Suprapubic skin (tissue), 4 donors: Measurements from ENCODE around the gene CRAT. TPM values are rescaled to one million over a fixed set of nuclear protein-coding genes. Genes with fewer than 3 reads are reported as not detected.

Experiments
- DNase-seq, 2 donors: peaks; one replicate each; pipeline ENCODE4 v3.0.0-alpha.2; 2019; ENCODE audit warnings: low spot score in 2 of 2
- H3K27ac ChIP-seq: fragments of 200-600 bp; sonication (generic); one replicate; pipeline ENCODE4 v1.5.1; 2019
- H3K27me3 ChIP-seq: fragments of 200-600 bp; sonication (generic); one replicate; pipeline ENCODE4 v1.5.1; 2019
- H3K36me3 ChIP-seq: fragments of 200-600 bp; sonication (generic); one replicate; pipeline ENCODE4 v1.5.1; 2019
- H3K4me1 ChIP-seq: fragments of 200-600 bp; sonication (generic); one replicate; pipeline ENCODE4 v1.5.1; 2019
- H3K4me3 ChIP-seq: fragments of 200-600 bp; sonication (generic); one replicate; pipeline ENCODE4 v1.5.1; 2019; ENCODE audit warnings: mild to moderate bottlenecking
- H3K9me3 ChIP-seq: fragments of 200-600 bp; sonication (generic); one replicate; pipeline ENCODE4 v1.5.1; 2019
- CTCF ChIP-seq, 2 donors: fragments of 200-600 bp in 1 of 2; fragments of 450-650 bp in 1 of 2; sonication (generic) in 1 of 2; IDR thresholded peaks; one replicate each; pipeline ENCODE4 v1.5.1; 2016 to 2019; ENCODE audit warnings: antibody characterized with exemption in 2 of 2, mild to moderate bottlenecking in 1 of 2, moderate library complexity in 1 of 2
- EP300 ChIP-seq: sonication (generic); formaldehyde crosslinking; IDR thresholded peaks from one replicate; pipeline ENCODE4 v1.6.1; 2017; ENCODE audit warnings: antibody characterized with exemption
- POLR2A ChIP-seq, 2 donors: fragments of 450-650 bp; IDR thresholded peaks; one replicate each; pipeline ENCODE4 v1.6.1; 2017; ENCODE audit warnings: antibody characterized with exemption in 2 of 2, mild to moderate bottlenecking in 2 of 2, moderate library complexity in 2 of 2
- POLR2AphosphoS5 ChIP-seq, 3 donors: sonication (generic); formaldehyde crosslinking; IDR thresholded peaks; one replicate each; pipeline ENCODE4 v1.6.1; 2017; ENCODE audit warnings: antibody characterized with exemption in 3 of 3
- WGBS: methylation state at CpG from one replicate; pipeline ENCODE4 v1.1.5; 2018; 5-methylcytosine and 5-hydroxymethylcytosine counted together
- total RNA-seq, 4 donors: library from RNA; depleted of rRNA; stranded (reverse); fragments of >200 nt; gene quantifications; one replicate each; pipeline ENCODE4 v1.1.0, GENCODE V29; 2016

The CRAT gene
- total RNA-seq, 4 donors from 2014 or later = 27.4 to 156 (median 42.8) TPM

- peaks cover 44% of the 10 kb centered on the region for H3K36me3 ChIP-seq
These were observed 57.6 kb downstream of the CRAT start for GRCh38 chr9:129053020-129053419.

GRCh38 chr9:129052592-129052991, 58.0 kb downstream of the CRAT start:
- Histone ChIP-seq H3K27ac (peak overlapping the region; percentile 67), H3K36me3 (peaks cover 47% of the 10 kb centered on the region), H3K4me1 (no peaks in the 10 kb centered on the region), H3K9me3 (no peaks in the 10 kb centered on the region), H3K27me3 (no peaks in the 10 kb centered on the region), H3K4me3 (no peak overlapping the region)
- TF ChIP-seq CTCF (IDR thresholded peaks at IDR 0.05) (no peak), POLR2AphosphoS5 (IDR thresholded peaks at IDR 0.05) (no peak)
- peak; percentile 84 to 87 for DNase-seq
- WGBS = 71% methylated on average over 8 of the region's 8 CpGs

More at GRCh38 chr9:129053020-129053419, 57.6 kb downstream of the CRAT start:
- no peak for TF ChIP-seq POLR2A (IDR thresholded peaks at IDR 0.05)
- TF ChIP-seq EP300 = no peak
- TF ChIP-seq CTCF (IDR thresholded peaks at IDR 0.05) = no peak
- TF ChIP-seq POLR2AphosphoS5 (IDR thresholded peaks at IDR 0.05) = no peak
- Histone ChIP-seq H3K4me1 (no peaks in the 10 kb centered on the region), H3K4me3 (no peak overlapping the region), H3K27ac (peak overlapping the region; percentile 67), H3K9me3 (no peaks in the 10 kb centered on the region), H3K27me3 (no peaks in the 10 kb centered on the region)
- DNase-seq = no peak
- 82% methylated on average over 6 of the region's 6 CpGs for WGBS

Other genes with a start within 250 kb of the CRAT start
- 10 to 100 TPM; 10.6 to 17.1 (median 14.6) TPM for gene KYAT1, start 228.8 kb downstream of the CRAT start, total RNA-seq
- 100 to 1,000 TPM in 3 of 4 donors, 10 to 100 TPM in 1; 77.3 to 127 (median 108) TPM for gene LRRC8A, start 228.7 kb downstream of the CRAT start, total RNA-seq
- gene PHYHD1, start 189.8 kb downstream of the CRAT start, total RNA-seq = 10 to 100 TPM; 39.1 to 73.5 (median 49.5) TPM
- 10 to 100 TPM in 3 of 4 donors, 1 to 10 TPM in 1; 5.2 to 12.7 (median 10.8) TPM for gene DOLK, start 163.2 kb downstream of the CRAT start, total RNA-seq
- gene NUP188, start 163.1 kb downstream of the CRAT start, total RNA-seq = 100 to 1,000 TPM in 1 of 4 donors, 10 to 100 TPM in 3; 53.6 to 104 (median 60.6) TPM
- 100 to 1,000 TPM; 193 to 331 (median 258) TPM for gene SH3GLB2, start 82.5 kb downstream of the CRAT start, total RNA-seq
- 10 to 100 TPM; 28.3 to 44.3 (median 39.7) TPM for gene MIGA2, start 74.2 kb downstream of the CRAT start, total RNA-seq
- 10 to 100 TPM in 1 of 4 donors, 1 to 10 TPM in 3; 7.8 to 11.1 (median 9.8) TPM for gene DOLPP1, start 29.7 kb downstream of the CRAT start, total RNA-seq
- 100 to 1,000 TPM in 1 of 4 donors, 10 to 100 TPM in 3; 59.1 to 108 (median 83.8) TPM for gene PTPA, start 622 bp upstream of the CRAT start, total RNA-seq
- 1 to 10 TPM; 4.3 to 8.2 (median 6.2) TPM for gene IER5L, start 67.5 kb upstream of the CRAT start, total RNA-seq